ENCODE data around the gene RTKN2. TPM values are rescaled to one million over a fixed set of nuclear protein-coding genes. Genes with fewer than 3 reads are reported as not detected.

RTKN2 gene
- total and polyA plus RNA-seq, 2 donors (not counting 1 experiment from before 2014, with no cell fraction given): 0.07 to 0.22 TPM

GRCh38 chr10:62133618-62134017, 135.0 kb downstream of the RTKN2 start:
- Histone ChIP-seq H3K79me2 (ENCODE audit: control insufficient read depth, insufficient read depth, low read length) (no peaks in the 10 kb centered on the region), H3K4me3 (ENCODE audit: control extremely low read depth in 1 of 5, extremely low read depth in 1 of 5, insufficient read depth in 1 of 5, low read depth in 2 of 5, low read length in 4 of 5) (no peak overlapping the region), H3K27ac (ENCODE audit: low read length in 2 of 2) (no peak overlapping the region), H3K4me1 (ENCODE audit: control insufficient read depth in 2 of 2, insufficient read depth in 2 of 2, low read length in 2 of 2) (peaks cover 0 to 4% of the 10 kb centered on the region in 2 donors), H4K20me1 (ENCODE audit: control insufficient read depth, insufficient read depth, low read length, poor library complexity, severe bottlenecking) (no peaks in the 10 kb centered on the region), H3K4me2 (replicated peaks; ENCODE audit: low read depth, low read length, poor library complexity, severe bottlenecking) (no peak overlapping the region), H3K9me3 (ENCODE audit: control extremely low read depth in 1 of 3, control insufficient read depth in 2 of 3, insufficient read depth in 1 of 3, low read length in 2 of 3) (peaks cover 1 to 18% (median 10%) of the 10 kb centered on the region in 3 donors), H3K9ac (ENCODE audit: low read length) (no peak overlapping the region), H3K27me3 (replicated peaks in 1 of 4; ENCODE audit: control extremely low read depth in 1 of 4, control insufficient read depth in 3 of 4, insufficient read depth in 4 of 4, low read length in 3 of 4) (no peaks in the 10 kb centered on the region), H2AFZ (ENCODE audit: insufficient read depth, low read depth, low read length, poor library complexity, severe bottlenecking) (no peak overlapping the region), H3K36me3 (replicated peaks in 1 of 2; ENCODE audit: control extremely low read depth in 1 of 2, control insufficient read depth in 1 of 2, extremely low read depth in 1 of 2, insufficient read depth in 2 of 2, low read length in 1 of 2) (no peaks in the 10 kb centered on the region)
- intact Hi-C loops (cut with micrococcal nuclease): no loop called here
- Mint-ChIP-seq H3K9me3 (ENCODE audit: insufficient read depth) (peaks cover 11% of the 10 kb centered on the region), H3K27ac (peak overlapping the region; percentile 5), H3K27me3 (no peaks in the 10 kb centered on the region), H3K4me3 (no peak overlapping the region), H3K4me1 (no peaks in the 10 kb centered on the region)
- no peak for ATAC-seq (ENCODE audit: low read depth)
- ChIA-PET CTCF (no interaction called here), POLR2A (no interaction called here)
- DNase-seq: no peak
- TF ChIP-seq EZH2 (IDR thresholded peaks at IDR 0.05; ENCODE audit: borderline replicate concordance, insufficient read depth, low read depth, low read length, poor library complexity, severe bottlenecking): no peak
- TF ChIP-seq CTCF (IDR thresholded peaks at IDR 0.05): no peak

Other genes with a start within 250 kb of the RTKN2 start
- gene ZNF365, start 105.5 kb upstream of the RTKN2 start, total RNA-seq: 0.17 and 0.34 TPM in 2 replicates
- gene ZNF365, start 105.5 kb upstream of the RTKN2 start, polyA plus RNA-seq: 0.03 and 0.06 TPM in 2 replicates